GM12801 (cell line): ENCODE data around the gene C3orf33.

ENCODE experiments used
- TF ChIP-seq, protein P1 (sequence below): IDR thresholded peaks from one replicate; pipeline ENCODE4 v1.5.1; 2011; ENCODE audit warnings: control low read depth; ENCODE audit not compliant: insufficient read length; ENCODE audit errors: extremely low read depth

C3orf33 gene

DNA sequence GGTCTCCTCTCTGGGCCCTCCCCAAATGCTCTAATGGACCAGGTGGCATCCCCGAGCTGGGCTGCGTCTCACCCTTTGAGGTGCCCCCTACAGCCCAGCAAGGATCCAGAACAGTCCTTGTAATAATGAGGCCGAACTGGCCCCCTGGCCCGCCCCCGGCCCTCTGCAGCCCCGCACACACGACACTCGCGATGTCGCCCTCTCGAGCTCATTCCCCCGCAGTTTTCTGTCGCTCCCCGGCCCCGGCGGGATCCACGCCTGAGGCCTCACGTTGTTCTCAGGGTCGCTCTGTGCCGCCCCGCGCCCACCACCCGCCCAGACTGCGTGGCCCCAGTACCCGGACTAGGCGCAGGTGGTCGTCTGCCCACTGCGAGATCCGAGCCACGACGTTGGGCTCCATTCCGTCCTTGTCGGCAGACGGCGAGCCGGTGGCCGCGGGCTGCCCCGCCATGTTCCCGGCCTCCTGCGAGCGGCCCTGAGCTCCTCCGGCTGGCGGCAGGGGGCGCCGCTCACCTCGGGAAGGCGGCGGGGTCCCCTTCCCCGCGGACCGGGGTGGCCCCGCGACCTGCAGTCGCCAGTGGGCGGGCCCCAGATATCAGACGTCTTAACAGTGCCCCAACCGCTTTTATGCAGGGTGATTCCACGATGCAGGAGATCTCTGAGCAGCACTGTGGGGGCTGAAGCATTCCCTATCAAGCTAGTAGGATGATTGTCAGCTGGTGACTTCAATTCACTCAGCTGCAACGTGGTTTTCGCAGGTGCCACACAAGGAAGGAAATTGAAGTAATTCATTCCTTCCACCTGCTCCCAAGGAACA is at the start of gene C3orf33:
C3orf33 (minus strand) TSS at position 477 of the 817 bp plus-strand sequence; CDS start at position 451, 26 bp downstream.
- TF ChIP-seq, protein P1, sequence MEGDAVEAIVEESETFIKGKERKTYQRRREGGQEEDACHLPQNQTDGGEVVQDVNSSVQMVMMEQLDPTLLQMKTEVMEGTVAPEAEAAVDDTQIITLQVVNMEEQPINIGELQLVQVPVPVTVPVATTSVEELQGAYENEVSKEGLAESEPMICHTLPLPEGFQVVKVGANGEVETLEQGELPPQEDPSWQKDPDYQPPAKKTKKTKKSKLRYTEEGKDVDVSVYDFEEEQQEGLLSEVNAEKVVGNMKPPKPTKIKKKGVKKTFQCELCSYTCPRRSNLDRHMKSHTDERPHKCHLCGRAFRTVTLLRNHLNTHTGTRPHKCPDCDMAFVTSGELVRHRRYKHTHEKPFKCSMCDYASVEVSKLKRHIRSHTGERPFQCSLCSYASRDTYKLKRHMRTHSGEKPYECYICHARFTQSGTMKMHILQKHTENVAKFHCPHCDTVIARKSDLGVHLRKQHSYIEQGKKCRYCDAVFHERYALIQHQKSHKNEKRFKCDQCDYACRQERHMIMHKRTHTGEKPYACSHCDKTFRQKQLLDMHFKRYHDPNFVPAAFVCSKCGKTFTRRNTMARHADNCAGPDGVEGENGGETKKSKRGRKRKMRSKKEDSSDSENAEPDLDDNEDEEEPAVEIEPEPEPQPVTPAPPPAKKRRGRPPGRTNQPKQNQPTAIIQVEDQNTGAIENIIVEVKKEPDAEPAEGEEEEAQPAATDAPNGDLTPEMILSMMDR = no peak

- TF ChIP-seq, protein P1 = no peak
Measured at GRCh38 chr3:155854141-155854940, 48.3 kb upstream of the C3orf33 start, which contains the start of gene SLC33A1. Gene SLC33A1, minus strand, starts transcription at chr3:155854427. Its CDS starts 430 bp downstream, at chr3:155853997.

- TF ChIP-seq, protein P1 = no peak
Measured at GRCh38 chr3:155853214-155854140, 47.4 kb upstream of the C3orf33 start.

- TF ChIP-seq, protein P1 = no peak
Measured at GRCh38 chr3:155852341-155852740, 46.3 kb upstream of the C3orf33 start.

- TF ChIP-seq, protein P1 = no peak
Measured at GRCh38 chr3:155847993-155848392, 41.9 kb upstream of the C3orf33 start.

GRCh38 chr3:155846119-155846518 is 40.0 kb upstream of the C3orf33 start:
- TF ChIP-seq, protein P1 = no peak
